Activated CD4-positive, CD25-positive, alpha-beta regulatory T cell treated with anti-CD3 and anti-CD28 coated beads, Interleukin-2, amount 50 U/mL, for 16 hours (primary cell): Measurements from ENCODE around the gene CYRIA.

Experiments
- DNase-seq: peaks from one replicate; pipeline ENCODE4 v3.0.0-alpha.2; 2020; ENCODE audit warnings: low read depth, low spot score

CYRIA gene

GRCh38 chr2:16650287-16651249, 15.1 kb downstream of the CYRIA start:
- no peak for DNase-seq

GRCh38 chr2:16649353-16650286, 16.0 kb downstream of the CYRIA start:
- no peak for DNase-seq

- DNase-seq: no peak
These were observed 17.5 kb downstream of the CYRIA start for GRCh38 chr2:16647992-16648617.

GRCh38 chr2:16645775-16646559, 19.7 kb downstream of the CYRIA start:
- DNase-seq: no peak

- no peak for DNase-seq
These were observed 20.5 kb downstream of the CYRIA start for GRCh38 chr2:16645088-16645487.

- DNase-seq: no peak
These were observed 21.3 kb downstream of the CYRIA start for GRCh38 chr2:16644221-16644925.

GRCh38 chr2:16643099-16643498, 22.5 kb downstream of the CYRIA start:
- DNase-seq: no peak

GRCh38 chr2:16642088-16642487, 23.5 kb downstream of the CYRIA start:
- no peak for DNase-seq

- no peak for DNase-seq
These were observed 24.1 kb downstream of the CYRIA start for GRCh38 chr2:16641509-16641908.

GRCh38 chr2:16640867-16641266, 24.8 kb downstream of the CYRIA start:
- DNase-seq: no peak

GRCh38 chr2:16640001-16640700, 25.5 kb downstream of the CYRIA start:
- no peak for DNase-seq

GRCh38 chr2:16639431-16639830, 26.2 kb downstream of the CYRIA start:
- DNase-seq: no peak

- DNase-seq: no peak
These were observed 26.7 kb downstream of the CYRIA start for GRCh38 chr2:16638946-16639345.

- no peak for DNase-seq
These were observed 28.3 kb downstream of the CYRIA start for GRCh38 chr2:16637304-16637703.

GRCh38 chr2:16635791-16636699, 29.6 kb downstream of the CYRIA start:
- DNase-seq: no peak

- no peak for DNase-seq
These were observed 31.8 kb downstream of the CYRIA start for GRCh38 chr2:16633621-16634430.

GRCh38 chr2:16632598-16632997, 33.0 kb downstream of the CYRIA start:
- no peak for DNase-seq

GRCh38 chr2:16630463-16630862, 35.2 kb downstream of the CYRIA start:
- no peak for DNase-seq
